Placental pericyte (primary cell): ENCODE data around the gene CCDC7. TPM values are rescaled to one million over a fixed set of nuclear protein-coding genes. Genes with fewer than 3 reads are reported as not detected.

Experiments used
- total RNA-seq: library from RNA; depleted of rRNA; stranded (reverse); fragments of >200 nt; gene quantifications from 2 replicates; pipeline ENCODE4 v1.2.3, GENCODE V29; 2012

Gene CCDC7
- 7.4 and 22.9 TPM in 2 replicates for total RNA-seq

GRCh38 chr10:32445740-32446535 lies at the start of gene CCDC7:
CCDC7 (plus strand) TSS chr10:32446140; CDS start chr10:32451643, 5,503 bp downstream.

Other genes with a start within 250 kb of the CCDC7 start
- 21.0 and 25.6 TPM in 2 replicates for gene EPC1, start 99.0 kb upstream of the CCDC7 start, total RNA-seq